HFF-Myc (cell line): ENCODE data around the gene KDM4B.

Experiments used
- DNase-seq: peaks from one replicate; pipeline ENCODE4 v3.0.0-alpha.2; 2011; ENCODE audit warnings: low read depth; ENCODE audit errors: extremely low read depth
- H3K4me3 ChIP-seq: replicated peaks from 2 replicates; pipeline ENCODE4 v1.5.1; 2011; ENCODE audit warnings: low read depth, mild to moderate bottlenecking, control low read depth, low read length
- CTCF ChIP-seq: IDR thresholded peaks from 2 replicates; pipeline ENCODE4 v1.5.1; 2012; ENCODE audit warnings: mild to moderate bottlenecking, low read depth, low read length, control low read depth; ENCODE audit errors: missing control alignments

KDM4B gene

GRCh38 chr19:5079071-5079774, 110.3 kb downstream of the KDM4B start:
- no peak overlapping the region for H3K4me3 ChIP-seq
- TF ChIP-seq CTCF = no peak
- DNase-seq = no peak

- no peak overlapping the region for H3K4me3 ChIP-seq
- DNase-seq = no peak
- TF ChIP-seq CTCF = no peak
These were observed 111.2 kb downstream of the KDM4B start for GRCh38 chr19:5080030-5080654.

GRCh38 chr19:5080809-5081208, 111.9 kb downstream of the KDM4B start:
- no peak overlapping the region for H3K4me3 ChIP-seq
- TF ChIP-seq CTCF = no peak
- no peak for DNase-seq

- DNase-seq = no peak
- no peak for TF ChIP-seq CTCF
- no peak overlapping the region for H3K4me3 ChIP-seq
These were observed 112.7 kb downstream of the KDM4B start for GRCh38 chr19:5081443-5082161.

GRCh38 chr19:5083547-5083965, 114.6 kb downstream of the KDM4B start:
- no peak for TF ChIP-seq CTCF
- no peak overlapping the region for H3K4me3 ChIP-seq
- no peak for DNase-seq

DNA sequence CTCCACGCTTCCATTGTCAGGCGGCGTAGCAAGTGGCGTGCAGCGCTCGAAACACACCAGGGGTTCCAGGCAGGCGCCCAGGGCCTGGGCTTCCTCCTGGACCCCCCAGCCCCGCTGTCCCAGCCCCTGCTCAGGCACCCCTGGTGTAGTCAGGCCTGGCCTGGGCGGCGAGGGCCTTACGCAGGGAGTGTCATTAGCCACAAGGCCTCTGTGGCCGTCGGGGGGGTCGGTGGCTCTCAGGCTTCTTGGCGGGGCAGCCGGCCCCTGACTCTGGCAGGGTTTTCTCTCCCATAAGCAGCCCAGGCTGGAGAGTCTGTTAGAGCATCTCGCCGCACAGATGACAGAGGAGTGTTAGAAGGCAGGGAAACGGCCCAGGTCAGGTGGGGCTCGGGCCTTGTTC, 116.7 kb downstream of the KDM4B start:
- no peak for TF ChIP-seq CTCF
- no peak for DNase-seq
- no peak overlapping the region for H3K4me3 ChIP-seq
